HG03175 (cell line): ENCODE measurements around the gene KCNIP1.

Experiments
- ATAC-seq: cut with Tn5 transposase; IDR thresholded peaks from one replicate; pipeline ENCODE4 v1.9.1; 2021; ENCODE audit warnings: mild to moderate bottlenecking, moderate library complexity; ENCODE audit not compliant: unreplicated experiment

KCNIP1 gene

DNA sequence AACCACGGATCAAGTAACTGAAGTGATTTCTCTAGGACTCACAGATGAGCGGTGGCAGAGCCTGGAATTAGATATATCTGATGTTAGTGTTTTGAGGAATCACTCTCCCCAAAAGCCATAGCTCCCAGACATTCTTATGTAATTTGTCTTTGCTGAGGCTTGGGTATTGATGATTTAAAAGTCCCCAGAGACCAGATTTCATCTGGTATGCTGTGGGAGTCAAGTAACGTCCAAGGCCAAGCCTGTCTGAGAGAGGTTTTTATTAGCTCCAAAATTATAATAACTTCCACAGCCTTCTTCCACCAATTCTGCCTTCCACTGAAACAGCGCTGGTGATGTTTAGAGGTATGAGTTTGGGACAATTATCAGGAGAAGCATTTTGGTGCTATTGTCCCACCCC, 21.3 kb upstream of the KCNIP1 start:
- ATAC-seq = no peak

DNA sequence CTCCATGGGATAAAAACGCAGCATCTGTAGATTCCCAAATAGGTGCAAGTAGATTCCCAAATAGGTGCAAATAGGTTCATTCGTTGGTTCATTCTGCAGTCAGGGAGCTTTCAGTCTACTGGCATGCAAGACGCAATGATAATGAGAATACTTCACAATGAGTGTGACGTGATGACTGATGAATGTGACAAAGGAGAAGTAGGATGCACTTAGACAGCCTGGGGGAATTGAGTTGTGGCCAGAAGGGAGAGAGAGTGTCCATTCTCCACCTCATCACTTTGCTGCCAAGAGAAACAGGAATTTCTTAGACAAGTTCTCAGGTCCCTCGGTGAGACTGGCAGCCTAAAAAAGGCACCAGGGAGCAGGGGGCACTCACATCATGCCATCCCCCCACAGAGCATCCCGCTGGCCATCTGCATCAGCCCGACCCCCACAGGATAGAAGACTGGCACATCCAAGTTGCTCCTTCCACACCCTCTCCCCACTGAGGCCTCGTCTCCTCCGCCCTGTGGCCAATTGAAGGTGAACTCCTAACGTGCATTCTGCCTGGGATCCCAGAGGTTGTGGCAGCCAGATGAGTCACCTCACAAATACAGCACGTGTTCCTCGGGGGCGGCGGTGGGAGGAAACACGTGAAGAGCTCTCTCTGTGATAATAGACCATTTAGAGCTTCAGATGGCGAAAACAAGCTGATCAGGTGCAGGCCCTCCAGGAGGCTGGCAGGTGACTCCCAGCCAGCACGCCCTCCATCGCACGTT, 19.9 kb upstream of the KCNIP1 start:
- no peak for ATAC-seq

DNA sequence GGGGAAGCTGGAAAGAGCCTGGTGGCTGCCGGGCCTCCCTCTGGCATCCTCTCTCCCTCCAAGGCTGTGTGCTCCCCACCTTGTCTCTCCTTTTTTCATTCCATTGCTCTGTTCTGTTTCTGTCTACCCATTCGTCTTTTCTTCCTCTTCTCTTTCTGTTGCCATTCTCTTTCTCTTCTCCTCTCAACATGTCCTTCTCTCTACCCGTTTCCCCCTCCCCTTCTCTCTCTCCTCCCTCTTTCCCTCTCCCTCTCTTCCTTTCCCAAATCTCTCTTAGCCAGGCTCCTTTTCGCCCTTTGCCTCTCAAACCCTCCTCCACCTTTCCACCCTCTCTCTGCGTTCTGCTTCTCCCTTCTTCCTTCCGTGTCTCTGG, 19.4 kb upstream of the KCNIP1 start:
- no peak for ATAC-seq

DNA sequence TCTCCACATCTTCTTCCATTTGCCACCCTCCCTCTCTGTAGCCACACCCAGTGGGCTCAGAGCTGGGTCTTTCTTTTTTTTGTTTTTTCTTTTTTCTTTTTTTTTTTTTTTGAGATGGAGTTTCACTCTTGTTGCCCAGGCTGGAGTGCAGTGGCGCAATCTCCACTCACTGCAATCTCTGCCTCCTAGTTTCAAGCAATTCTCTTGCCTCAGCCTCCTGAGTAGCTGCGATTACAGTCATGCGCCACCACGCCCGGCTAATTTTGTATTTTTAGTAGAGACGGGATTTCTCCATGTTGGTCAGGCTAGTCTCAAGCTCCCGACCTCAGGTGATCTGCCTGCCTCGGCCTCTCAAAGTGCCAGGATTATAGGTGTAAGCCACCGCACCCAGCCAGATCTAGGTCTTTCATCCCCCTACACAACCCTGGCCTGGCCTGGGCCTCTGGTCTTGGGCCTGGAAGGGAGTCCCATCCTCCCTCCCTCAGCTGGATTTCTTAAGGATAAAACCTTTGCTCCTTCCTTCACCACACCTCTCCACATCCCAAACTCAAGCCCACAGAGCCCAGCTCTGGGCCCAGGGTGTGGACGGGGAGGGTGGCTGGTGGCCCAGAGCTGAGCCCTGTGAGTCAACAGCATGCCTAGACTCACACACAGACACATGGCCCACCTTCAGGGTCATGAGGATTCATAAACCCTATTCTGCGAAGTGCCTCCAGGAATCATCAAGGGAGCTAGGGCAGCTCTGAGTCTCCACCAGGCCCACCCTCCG, 18.8 kb upstream of the KCNIP1 start:
- no peak for ATAC-seq

DNA sequence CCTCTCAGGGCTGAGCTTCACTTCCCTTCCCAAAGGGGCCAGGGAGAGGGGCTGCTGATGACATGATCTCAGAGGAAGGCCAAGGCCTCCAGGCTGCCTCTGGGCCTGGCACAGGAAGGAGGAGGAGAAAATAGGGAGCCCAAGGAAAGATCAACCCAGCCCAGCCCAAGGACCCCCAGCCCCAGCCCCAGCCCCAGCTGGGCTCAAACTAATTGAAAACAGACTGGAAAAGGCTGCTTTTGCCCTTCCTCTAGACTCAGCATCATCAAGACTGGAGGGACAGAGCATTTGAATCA, 18.3 kb upstream of the KCNIP1 start:
- ATAC-seq = no peak

DNA sequence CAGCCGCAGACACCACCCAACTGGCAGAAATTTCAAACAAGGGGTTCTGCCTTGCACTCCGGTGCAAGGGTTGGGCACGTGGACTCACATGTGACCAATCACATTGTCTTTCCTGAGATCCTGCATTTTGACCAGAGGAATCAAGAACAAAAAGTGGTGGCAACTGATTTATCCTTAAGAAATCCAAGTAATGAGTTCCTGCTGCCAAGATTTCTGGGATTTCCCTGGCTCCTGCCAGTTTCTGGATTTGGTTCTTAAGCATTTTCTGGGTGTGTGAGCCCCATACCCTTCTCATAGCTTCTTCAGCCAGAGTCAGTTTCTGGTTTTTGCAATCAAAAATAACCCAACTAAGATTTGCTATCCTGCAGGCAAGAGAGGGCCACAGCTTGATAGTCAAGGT, 17.4 kb upstream of the KCNIP1 start:
- no peak for ATAC-seq

DNA sequence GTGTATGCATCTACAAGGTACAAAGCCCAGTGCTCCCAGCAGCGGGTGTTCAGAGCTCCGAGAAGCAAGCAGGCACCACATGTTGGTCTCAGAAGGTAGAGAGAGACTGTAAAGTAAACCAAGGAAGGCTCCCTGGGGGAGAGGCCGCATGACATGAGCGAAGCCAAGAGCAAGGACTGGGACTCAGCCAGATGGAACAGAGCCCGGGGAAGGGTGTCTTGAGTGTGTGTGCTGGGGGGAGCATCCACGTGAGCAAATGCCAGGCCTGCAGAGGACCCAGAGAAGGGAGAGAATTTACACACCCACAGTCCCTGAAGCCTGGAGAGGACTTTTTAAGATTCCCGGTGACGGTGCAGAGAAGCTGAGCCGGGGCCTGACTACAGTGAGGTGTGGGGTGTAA, 15.2 kb upstream of the KCNIP1 start:
- ATAC-seq = no peak

DNA sequence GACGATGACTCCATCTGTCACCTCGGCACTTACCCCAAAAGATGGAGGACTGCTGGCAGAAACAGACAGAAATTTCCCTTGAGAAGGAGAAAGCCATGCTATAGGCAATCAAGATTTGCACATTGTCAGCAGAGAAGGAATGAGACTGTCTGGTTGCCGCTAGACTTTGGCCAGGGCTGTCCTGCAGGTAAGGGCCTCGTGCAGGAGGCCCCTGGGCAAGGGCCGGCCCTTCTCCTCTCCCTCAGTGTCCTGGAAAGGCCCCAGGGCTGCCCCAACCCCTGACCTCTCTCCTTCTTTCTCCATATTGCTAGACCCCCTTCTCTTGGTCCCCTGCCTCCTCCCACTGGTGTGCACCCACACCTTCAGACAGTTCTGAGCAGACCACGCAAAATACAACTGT, 14.6 kb upstream of the KCNIP1 start:
- ATAC-seq = no peak

DNA sequence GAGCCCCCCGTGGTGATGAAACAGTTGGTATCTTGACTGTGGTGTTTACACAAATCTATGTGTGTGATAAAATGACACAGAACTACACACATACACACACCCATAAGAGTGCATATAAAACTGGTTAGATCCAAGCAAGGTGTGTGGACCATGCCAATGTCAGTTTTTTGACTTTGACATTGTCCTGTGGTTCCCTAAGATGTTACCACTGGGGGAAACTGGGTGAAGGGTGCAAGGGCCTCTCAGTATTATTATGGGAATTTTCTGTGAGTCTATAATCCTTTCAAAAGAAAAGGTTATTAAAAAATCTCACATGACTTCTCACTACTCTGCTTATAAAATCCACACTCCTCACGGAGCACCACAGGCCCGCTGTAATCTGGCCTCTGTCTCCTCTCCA, 13.4 kb upstream of the KCNIP1 start:
- ATAC-seq = no peak

DNA sequence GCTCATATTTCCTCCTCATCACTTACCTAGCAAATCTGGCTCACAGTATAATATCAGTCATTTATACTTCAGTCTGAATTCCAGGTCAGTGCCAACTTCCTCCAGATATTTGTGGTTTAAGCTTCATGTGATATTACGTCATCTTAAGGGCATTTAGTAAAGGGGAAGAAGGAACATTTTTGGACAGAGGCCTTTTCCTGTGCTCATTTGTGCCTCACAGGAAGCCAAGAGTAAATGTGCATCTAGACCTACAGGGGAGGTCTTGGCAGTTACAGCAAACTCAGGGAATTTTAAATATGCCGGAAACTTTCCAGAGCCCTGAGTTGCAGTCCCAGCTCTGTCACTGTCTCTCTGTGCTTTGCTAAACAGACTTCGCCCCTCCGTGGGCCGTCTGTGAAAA, 12.3 kb upstream of the KCNIP1 start:
- no peak for ATAC-seq

DNA sequence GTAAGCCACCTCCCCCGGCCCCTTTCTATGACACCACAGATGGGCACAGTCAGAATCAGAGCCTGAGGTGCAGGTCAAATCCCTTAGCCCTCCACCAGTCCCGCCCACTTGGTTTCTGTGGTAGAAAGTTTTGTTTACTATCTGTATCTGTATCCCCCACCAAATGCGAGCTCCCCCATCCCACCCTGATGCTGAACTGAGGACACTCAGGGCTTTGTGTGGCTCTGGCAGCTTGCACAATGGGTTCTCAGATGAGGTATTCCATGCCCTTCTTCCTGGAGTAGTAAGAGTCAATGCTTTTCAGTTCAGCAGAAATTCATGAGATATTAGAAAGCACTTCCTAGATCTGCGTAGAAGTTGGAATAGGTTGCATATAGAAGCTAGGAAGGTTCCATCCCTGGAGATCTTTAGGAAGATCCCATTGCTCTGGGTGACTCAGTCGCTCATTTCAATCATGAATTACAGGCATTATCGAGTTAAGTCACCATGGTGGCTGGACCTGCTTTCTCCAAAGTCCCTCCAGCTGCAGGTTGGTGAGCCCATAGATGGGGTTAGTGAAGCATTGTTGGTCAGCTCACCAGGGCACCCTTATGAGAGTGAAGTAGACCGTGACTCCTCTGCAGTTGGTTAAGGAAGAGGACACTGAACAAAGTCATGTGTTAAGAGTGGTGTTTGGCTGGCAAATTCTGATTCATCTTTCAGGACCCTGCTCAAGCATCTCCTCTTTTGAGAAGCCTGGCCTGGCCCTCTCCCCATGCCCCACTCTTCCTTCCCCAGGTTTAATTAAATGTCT, 10.6 kb upstream of the KCNIP1 start:
- no peak for ATAC-seq

DNA sequence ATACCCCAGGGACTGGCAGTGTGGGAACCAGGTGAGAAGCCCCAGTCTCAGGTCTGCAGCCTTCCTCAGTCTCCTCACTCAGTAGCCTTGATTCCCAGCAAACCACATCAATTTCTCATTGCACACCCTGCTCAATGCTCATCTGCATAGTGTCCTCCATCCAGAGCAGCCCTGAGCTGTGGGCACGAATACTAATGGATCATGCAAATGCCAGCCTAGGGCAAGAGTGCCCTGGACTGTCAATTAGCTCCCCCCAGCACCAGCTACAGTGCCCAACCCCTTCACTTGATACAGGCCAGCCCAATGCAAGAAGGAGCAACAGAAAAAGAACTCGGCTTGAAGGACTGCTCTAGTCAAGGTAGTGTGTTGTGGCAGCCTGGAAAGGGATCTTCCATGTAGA, 9.8 kb upstream of the KCNIP1 start:
- no peak for ATAC-seq

DNA sequence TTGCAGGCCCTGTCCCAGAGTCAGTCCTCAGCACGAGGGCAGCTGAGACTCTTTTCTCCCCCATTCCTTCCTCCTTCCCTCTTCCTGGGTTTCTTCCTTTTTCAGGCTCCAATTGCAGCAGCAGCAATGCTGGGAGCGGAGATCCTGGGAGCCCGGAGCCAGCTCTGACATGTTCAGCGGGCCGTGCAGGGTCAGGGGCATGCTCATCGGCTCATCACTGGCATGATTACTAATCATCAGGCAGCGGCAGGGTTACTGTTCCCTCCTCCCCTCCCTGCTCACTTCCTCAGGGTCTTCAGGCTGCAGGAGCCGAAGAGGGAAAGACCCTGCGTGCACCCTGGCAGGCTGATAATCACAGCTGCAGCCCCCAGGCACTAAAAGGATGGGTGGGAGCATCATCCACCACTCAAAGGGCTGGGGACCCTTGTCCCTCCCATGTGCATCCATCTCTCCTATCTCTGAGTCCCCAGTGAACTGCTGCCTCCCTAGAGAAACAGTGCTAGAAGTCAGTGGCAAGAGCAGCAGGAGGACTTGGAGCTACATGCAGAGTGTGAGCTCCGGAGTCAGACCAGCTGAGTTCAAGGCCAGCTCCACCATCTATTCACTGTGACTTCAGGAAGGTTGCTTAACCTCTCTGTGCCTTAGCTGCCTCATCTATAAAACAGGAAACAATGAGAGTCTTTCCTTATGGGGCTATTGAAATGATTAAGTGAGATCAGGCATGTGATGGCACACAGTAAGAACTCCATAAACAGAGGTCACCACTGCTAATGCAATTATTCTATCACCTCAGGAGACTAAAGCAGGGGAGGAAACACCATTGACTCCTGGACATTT, 7.8 kb upstream of the KCNIP1 start:
- no peak for ATAC-seq

DNA sequence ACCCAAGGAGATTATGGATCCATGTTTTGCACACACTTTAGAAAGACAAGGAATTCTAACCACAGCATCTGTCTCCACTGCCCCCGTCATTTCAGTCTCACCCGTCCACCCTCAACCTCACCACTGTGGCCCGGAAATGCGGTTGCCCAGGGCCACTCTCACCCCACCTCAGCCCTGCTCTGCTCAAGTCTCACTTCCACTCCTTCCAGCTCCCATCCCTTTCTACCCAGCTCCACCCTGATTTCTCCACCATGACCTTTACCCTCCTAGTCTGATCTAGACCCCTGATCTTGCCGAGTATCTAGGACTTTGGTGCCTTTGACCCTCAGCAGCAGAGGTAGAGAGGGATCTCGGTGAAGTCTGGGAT, 7.2 kb upstream of the KCNIP1 start:
- no peak for ATAC-seq

DNA sequence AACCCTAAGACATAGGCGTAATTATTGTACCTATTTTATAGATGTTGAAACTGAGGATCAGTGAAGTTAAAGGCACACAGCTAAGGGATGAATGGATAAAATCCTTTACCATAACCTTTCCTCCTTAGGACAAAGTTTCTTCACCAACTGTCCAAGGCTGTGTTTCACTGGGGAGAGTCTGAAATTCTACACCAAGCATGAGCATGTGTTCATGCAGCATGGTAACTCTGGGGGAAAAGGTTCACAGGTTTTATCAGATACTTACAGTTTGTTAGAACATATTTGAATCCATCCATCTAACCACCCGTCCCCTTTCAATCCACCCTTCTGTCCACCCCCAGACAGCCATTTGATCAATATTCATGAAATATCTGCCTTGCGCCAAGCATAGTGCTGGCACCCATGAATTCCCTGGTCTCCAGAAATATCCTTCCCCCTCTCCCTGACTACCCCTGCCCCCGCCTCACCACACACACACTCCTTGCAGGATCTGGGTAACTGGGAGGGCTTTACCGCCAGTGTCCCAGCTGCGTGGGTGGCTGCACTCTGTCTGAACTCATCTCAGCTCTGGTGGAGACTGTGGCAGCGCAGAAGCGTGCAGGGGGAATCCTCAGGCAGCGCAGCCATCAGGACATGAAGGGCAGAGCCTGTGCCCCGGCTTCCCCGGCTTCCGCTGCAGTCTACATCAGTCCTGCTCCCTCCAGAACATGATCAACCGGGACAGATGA, 6.3 kb upstream of the KCNIP1 start:
- ATAC-seq = no peak

DNA sequence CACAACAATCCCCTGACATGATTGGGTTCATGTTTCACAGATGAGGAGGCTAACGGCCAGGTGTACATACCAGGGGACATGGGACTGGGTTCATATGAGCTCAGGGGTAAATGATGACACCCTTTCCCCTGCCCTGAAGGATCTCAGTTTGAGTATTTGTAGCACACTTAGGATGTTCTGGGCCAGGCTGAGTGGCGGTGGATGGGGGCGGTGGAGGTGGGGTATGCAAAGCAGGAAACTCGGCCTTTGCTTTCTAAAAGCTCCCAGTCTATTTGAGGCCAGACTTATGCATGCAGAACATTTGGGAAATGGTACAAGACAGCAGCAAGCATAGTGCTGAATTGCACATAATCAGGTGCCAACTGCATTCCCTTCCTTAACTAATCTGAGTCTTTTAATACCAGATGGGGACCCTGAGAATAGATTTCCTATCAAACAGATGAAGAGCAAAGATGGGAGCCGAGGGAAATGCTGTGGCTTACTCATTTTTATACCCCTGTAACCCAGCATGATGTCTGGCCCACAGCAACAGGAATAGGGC, 4.9 kb upstream of the KCNIP1 start:
- no peak for ATAC-seq

DNA sequence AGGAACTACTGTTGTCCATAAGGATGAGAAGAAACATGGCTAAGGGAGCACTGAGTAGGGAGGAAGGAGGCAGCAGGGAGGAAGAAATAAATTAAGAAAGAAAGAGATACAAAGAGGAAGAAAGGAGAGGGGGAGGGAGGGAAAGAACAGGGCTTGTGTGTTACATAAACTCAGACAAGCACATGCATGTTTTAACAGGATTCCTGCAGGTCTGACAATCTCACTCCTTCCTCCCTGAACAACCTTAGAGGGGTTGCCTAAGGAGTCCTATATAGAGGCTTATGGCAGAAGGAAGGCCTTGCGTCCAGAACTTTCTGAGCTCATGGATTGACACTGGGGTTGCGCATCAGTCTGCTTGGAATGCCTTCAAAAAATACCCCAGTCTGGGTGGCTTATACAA, 4.2 kb upstream of the KCNIP1 start:
- ATAC-seq = no peak

DNA sequence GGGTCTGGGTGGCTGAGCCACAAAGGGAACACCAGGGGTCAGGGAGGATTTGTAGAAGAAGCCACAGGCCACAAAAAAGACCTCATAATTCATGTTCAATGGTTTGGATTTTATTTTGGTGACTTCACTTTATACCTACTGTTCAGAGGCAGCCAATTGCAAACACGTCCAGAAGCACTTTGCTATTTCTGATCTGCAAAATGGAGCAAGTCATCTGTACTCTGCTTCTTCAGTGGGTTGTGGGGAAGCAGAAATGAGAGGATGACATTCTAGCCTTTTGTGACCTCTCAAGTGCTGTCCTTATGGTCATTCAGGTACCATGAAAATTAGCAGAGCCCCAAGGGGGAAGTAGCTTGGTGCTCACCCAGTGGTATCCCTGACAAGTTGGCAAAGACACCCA, 2.5 kb upstream of the KCNIP1 start:
- no peak for ATAC-seq

DNA sequence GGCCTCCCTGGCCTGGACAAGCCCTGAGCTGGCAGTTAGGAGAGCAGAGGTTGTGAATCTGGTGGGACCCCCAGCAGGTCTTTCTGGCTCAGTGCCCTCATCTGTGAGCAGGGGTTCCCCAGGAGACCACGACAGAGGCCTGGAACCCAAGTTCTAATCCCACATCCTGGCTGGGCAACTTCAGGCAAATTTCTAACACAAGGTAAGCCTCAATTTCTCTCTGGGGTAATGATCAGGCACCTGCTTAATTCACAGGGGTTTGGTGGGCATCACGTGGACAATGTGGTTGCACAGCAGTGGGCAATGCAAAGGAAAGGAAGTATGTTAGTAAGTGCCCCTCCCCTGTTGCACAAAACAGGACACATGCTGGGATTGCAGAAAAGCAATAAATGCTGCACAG, 1.9 kb upstream of the KCNIP1 start:
- no peak for ATAC-seq

DNA sequence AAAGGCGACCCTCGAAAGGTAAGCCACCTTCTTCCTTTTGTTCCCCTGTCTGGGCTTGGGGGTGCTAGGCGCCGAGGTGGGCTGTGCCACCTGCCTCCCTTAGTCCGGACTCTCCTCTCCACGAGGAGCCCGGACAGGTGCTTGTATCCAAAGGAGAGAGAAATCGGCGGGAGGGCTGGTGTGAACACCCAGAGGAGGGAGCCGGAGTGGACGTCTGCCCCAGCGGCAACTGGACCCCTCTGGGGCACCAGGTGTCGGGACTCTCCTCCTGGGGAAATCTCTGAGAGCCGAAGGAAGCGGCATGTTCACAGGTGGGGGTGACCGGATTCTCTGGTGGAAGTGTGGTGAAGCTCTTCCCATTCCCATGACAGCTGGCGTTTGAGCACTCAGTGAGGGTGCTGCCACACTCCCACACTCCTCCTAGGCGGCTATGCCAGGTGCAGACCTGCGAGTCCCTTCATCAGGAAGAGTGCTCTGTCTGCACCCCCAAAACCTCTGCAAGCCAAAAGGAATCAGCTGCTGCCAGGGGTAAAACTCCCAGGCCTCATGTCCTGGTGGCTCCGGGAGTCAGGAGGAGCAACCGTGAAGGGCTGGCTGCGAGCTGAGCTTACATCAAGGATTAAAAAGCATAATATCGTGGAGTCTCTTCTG, 921 bp downstream of the KCNIP1 start:
- ATAC-seq = no peak
